ELF-1 (cell line): ENCODE results near the gene TEX22.
A peak's percentile ranks its signal among the peaks of the same experiment; 100 is the strongest.

ENCODE experiments used
- DNase-seq: peaks from one replicate; pipeline ENCODE4 v3.0.0-alpha.2; 2016; ENCODE audit warnings: low read depth, low spot score

The TEX22 gene

DNA sequence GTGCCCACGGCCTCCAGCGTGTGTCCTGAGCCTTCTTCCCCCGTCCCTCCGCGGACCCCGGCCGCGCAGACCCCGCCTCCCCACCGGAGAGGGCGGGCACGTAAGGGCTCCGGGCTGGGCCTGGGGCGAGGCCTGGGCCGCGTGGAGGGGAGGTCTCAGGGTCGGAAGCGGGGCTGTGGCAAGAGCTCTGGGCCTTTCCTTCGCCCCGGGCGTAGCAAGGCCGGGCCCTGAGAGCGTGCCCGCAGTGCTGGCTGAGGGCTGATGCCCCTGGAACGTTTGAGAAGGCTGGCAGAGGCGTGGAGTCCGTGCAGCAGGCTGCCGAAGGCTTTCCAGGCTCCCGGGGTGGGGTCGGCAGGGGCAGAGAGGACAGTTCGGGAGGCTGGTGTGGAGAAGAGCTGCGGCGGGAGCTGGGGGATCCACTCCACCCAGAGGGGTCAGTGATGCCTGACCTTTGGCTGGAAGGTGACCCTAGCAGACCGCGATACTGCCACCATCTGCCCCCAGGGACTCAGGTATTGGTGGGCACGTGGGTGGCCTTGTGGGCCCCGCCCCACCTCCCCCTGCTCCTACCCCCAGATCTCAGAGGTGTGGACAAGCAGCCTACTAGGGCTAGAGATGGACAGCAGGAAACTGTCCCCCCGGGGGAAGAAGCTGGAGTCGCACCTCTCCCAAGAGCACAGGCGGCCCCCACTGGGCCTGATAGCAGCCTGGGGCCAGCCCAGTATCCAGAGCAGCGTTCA, 558 bp downstream of the TEX22 start:
- DNase-seq: peak; percentile 43

- DNase-seq: peak; percentile 39
Observed at GRCh38 chr14:105399466-105399775, 1.1 kb downstream of the TEX22 start.

DNA sequence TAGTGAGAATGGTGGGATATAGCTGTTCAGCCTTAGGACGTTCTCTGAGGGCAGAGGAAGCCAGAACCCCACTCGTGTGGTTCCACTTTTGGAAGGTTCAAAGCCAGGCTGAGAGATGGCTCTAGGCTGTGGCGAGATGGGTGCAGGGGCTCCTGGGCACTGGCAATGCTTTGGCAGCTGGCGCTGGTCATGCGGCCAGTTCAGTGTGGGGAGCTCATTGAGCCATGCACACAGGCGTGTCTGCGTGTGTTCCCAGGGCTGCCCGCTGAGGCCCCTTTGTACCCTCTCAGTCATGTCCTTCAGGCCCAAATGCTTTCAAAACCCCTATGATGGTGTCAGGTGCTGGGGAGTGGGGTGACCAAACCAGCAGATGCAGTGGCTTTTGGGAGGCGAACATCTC, 1.7 kb downstream of the TEX22 start:
- DNase-seq: no peak

- DNase-seq: no peak
Observed at GRCh38 chr14:105401699-105402098, 3.4 kb downstream of the TEX22 start.

DNA sequence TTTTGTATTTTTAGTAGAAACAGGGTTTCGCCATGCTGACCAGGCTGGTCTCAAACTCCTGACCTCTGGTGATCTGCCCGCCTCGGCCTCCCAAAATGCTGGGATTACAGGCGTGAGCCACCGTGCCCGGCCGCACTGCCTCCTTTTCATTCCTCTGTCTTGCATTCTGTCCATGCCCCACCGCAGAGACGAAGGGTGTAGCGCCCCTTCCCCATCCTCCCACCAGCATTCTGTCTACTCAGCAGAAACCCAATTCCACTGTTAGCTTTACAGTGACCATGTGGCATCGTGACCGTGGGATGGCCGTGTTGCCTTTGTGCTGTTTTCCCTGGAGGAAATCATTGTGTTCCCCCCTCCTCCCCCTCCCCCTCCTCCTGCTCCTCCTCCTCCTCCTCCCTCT, 10.3 kb downstream of the TEX22 start:
- no peak for DNase-seq

DNA sequence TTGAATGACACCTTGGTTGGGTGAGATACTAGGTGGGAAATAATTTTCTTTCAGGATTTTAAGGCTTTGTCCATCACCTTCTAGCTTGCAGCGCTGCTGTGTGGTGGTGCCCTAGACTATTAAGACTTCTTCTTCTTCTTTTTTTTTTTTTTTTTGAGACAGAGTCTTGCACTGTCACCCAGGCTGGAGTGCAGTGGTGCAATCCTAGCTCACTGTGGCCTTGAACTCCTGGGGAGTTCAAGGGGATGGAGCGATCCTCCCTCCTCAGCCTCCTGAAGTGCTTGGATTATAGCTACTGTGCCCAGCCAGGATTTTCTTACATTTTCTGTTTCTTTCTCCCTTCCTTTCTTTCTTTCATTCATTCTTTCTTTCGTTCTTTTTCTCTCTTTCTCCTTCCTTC, 11.0 kb downstream of the TEX22 start:
- no peak for DNase-seq

- no peak for DNase-seq
Observed at GRCh38 chr14:105410642-105411016, 12.3 kb downstream of the TEX22 start.

GRCh38 chr14:105411017-105411941, 12.9 kb downstream of the TEX22 start:
- DNase-seq: peak; percentile 70

GRCh38 chr14:105411985-105412770, 13.8 kb downstream of the TEX22 start:
- no peak for DNase-seq

DNA sequence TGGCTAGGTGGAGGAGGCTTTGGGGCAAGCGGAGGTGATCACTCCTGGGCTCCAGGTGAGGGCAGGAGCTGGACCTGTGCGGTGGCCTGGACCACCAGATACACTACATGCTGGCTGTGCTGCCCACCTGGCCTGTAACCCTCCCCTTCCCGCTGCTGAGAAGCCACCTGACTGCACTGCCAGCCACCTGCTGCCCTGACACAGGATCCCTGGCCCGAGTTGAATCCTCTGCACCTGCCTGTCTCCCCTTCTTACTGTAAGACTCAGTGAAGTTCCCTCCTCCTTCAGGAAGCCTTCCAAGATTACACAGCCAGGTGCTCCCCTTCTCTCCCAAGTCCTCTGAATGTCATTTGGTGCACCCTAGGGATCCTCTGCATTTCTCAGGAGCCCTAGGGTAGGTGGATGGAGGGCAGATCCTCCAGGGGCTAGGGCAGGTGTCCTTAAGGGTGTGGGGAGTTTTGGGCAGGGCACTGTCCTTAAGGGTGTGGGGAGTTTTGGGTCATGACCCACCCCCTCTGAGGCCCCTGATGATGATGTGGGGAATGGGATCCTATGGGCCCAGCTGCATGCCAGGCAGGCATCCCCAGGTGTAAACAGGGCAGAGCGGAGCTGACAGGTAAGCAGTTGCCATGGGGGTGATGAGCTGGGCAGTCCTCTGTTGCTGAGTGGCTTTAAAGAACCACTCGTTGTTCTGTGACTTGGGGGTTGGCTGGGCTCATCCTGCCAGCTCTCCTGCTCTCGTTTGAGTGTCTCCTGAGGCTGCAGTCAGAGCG, 14.6 kb downstream of the TEX22 start:
- DNase-seq: no peak

GRCh38 chr14:105413544-105413886, 15.2 kb downstream of the TEX22 start:
- no peak for DNase-seq

DNA sequence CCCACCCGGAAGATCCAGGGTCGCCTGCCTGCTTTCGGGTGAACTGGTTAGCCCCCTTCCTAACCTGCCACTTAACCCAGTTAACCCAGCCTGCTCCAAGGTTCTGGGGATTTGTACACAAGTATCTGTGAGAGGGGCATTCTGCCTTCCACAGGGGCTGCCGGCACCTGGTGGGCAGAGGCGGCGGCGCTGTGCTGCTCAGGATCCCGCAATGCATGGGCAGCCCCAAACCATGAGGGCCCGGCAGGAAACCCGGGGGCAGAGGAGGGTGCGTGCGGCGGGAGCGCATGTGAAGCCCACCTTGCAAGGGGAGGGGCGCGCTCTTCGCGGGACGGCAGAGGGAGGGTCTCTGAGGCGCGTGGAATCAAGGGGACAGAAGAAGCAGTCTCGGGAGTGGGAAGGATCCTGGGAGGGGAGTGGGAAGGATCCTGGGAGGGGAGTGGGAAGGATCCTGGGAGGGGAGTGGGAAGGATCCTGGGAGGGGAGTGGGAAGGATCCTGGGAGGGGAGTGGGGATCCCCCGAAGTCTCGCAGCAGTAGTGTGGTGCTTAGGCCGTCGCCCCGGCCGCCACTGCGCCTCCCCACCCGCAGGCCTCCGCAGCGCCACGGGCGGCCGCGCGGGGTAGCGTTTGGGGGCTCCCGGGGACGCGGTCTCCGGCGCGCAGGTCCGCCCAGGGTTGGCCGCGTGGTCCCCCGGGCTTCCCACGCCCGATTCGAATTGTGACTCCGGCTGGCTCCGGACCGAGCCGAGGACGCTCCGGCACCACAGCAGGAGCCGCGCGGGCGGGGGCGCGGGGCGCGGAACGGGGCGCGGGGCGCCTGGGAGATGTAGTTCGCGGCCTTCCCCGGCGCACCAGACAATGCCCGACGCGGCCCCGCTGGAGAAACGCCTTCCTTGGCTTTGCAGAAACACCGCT, 16.4 kb downstream of the TEX22 start:
- DNase-seq: peak; percentile 36

DNA sequence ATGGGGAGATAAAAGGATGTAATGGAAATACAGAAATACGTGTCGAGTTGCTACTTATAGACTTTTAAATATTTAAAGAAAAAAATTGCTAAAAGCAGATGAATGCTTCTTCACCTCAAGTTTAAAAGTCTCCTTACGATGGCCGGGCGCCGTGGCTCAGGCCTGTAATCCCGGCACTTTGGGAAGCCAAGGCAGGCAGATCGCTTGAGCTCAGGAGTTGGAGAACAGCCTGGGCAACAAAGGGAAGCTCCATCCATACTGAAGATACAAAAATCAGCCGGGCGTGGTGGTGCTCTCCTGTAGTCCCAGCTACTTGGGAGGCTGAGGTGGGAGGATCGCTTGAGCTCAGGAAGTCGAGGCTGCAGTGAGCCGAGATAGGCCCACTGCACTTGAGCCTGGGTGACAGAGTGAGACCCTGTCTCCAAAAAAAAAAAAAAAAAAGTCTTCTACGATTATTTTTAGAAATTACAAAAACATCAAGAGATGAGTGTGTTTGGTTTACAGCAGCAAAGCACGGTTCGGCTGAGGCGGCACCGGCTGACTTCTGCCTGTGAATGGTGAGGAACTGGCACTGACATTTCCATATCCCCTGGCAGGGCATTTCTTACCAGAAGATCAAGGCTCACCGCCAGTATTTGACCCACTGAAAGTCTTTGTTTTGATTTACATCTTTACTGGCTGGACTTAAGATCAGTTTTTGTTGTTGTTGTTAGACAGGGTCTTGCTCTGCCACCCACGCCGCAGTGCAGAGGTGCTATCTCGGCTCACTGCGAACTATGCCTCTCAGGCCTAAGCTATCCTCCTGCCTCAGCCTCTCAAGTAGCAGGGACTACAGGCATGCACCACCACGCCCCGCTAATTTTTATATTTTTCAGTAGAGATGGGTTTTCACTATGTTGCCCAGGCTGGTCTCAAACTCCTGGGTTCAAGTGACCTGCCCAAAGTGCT, 17.4 kb downstream of the TEX22 start:
- no peak for DNase-seq

- no peak for DNase-seq
Observed at GRCh38 chr14:105416671-105417070, 18.3 kb downstream of the TEX22 start.

- no peak for DNase-seq
Observed at GRCh38 chr14:105417690-105418121, 19.4 kb downstream of the TEX22 start.

GRCh38 chr14:105418269-105419194, 20.2 kb downstream of the TEX22 start:
- peak; percentile 63 for DNase-seq

GRCh38 chr14:105419195-105420091, 21.1 kb downstream of the TEX22 start, which contains the start of gene MTA1:
Gene MTA1 (plus strand): TSS chr14:105419827. CDS start chr14:105420036, 209 bp downstream.
- no peak for DNase-seq
